SK-N-SH treated with all-trans-retinoic acid at 6 μM for 48 hours (cell line): ENCODE data around the gene OBSCN.

Experiments used
- BACH2 ChIP-seq: fragments of 250-450 bp; sonication (Bioruptor Pico); IDR thresholded peaks from 2 replicates; pipeline ENCODE4 v1.9.0; 2021; ENCODE audit warnings: mild to moderate bottlenecking, borderline replicate concordance
- CSDC2 ChIP-seq: fragments of 250-450 bp; sonication (Bioruptor Pico); IDR thresholded peaks from 2 replicates; pipeline ENCODE4 v1.5.0; 2020; ENCODE audit warnings: mild to moderate bottlenecking, moderate library complexity
- ISL1 ChIP-seq: fragments of 250-450 bp; sonication (Bioruptor Pico); IDR thresholded peaks from 2 replicates; pipeline ENCODE4 v2.1.2; 2022; ENCODE audit warnings: mild to moderate bottlenecking, moderate library complexity
- OSR1 ChIP-seq: fragments of 250-450 bp; sonication (Bioruptor Pico); IDR thresholded peaks from 2 replicates; pipeline ENCODE4 v1.8.0; 2022; ENCODE audit warnings: moderate library complexity, mild to moderate bottlenecking, inconsistent platforms
- PPARA ChIP-seq: fragments of 250-450 bp; sonication (Bioruptor Pico); IDR thresholded peaks from 2 replicates; pipeline ENCODE4 v1.5.0; 2020; ENCODE audit warnings: mild to moderate bottlenecking, borderline replicate concordance
- TCF4 ChIP-seq: fragments of 250-450 bp; sonication (Bioruptor Pico); IDR thresholded peaks from 2 replicates; pipeline ENCODE4 v1.8.0; 2021; ENCODE audit warnings: mild to moderate bottlenecking, moderate library complexity, borderline replicate concordance
- ZFP3 ChIP-seq: fragments of 250-450 bp; sonication (Bioruptor Pico); IDR thresholded peaks from 2 replicates; pipeline ENCODE4 v1.5.0; 2020; ENCODE audit warnings: mild to moderate bottlenecking, moderate library complexity
- ZNF565 ChIP-seq: fragments of 450-650 bp; formaldehyde crosslinking; conservative IDR thresholded peaks from 2 replicates; pipeline ENCODE4 v1.5.0; 2020; ENCODE audit warnings: low read depth, mild to moderate bottlenecking, moderate library complexity
- ZNF8 ChIP-seq: fragments of 450-650 bp; formaldehyde crosslinking; IDR thresholded peaks from 2 replicates; pipeline ENCODE4 v1.5.0; 2020; ENCODE audit warnings: mild to moderate bottlenecking, moderate library complexity
- TF ChIP-seq, protein P1 (sequence below): fragments of 250-450 bp; sonication (Bioruptor Pico); IDR thresholded peaks from 2 replicates; pipeline ENCODE4 v1.5.0; 2020; ENCODE audit warnings: mild to moderate bottlenecking, moderate library complexity
- TF ChIP-seq, protein P2 (sequence below): fragments of 250-450 bp; sonication (Bioruptor Pico); IDR thresholded peaks from 2 replicates; pipeline ENCODE4 v1.8.0; 2020; ENCODE audit warnings: mild to moderate bottlenecking, moderate library complexity, borderline replicate concordance
- TF ChIP-seq, protein P3 (sequence below): fragments of 250-450 bp; sonication (Bioruptor Pico); IDR thresholded peaks from 2 replicates; pipeline ENCODE4 v1.5.1; 2021; ENCODE audit warnings: mild to moderate bottlenecking, moderate library complexity

DNA sequence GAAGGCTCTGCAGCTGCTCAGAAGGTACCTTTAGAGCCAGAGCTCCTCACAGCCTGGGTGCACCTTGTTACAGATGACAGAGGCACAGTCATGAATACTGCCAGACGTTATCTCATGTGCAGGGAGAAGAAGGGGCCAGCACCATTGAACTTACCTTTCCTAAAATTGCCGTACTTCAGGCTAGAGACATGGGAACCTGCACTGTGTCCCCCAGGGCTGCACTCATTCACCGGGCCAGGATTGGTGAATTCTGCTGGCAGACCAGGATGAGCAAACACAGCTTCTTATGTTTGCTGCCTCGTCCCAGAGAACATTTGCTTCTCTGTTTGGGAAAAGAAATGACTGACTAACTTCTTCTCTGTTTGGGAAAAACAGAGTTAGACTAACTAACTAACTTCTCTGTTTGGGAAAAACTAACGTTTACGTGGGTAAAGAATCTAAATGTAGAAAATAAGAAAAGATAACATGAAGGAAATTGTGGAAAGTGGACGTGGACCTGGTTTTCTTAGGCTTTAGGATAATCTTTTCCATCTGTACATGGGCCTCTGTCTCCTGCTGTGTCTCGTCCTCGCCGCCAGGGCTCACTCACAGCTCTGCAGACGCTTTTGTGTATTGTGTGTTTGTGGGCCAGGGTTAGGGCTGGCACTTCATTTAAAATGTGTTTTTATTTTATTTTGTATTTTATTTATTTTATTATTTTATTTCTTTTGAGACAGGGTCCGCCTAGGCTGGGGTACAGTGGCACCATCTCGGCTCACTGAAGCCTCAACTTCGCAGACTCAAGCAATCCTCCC is 9.9 kb downstream of the OBSCN start:
- TF ChIP-seq BACH2 (CRISPR knock-in tag) = no peak
- no peak for TF ChIP-seq ZFP3
- TF ChIP-seq, protein P1, sequence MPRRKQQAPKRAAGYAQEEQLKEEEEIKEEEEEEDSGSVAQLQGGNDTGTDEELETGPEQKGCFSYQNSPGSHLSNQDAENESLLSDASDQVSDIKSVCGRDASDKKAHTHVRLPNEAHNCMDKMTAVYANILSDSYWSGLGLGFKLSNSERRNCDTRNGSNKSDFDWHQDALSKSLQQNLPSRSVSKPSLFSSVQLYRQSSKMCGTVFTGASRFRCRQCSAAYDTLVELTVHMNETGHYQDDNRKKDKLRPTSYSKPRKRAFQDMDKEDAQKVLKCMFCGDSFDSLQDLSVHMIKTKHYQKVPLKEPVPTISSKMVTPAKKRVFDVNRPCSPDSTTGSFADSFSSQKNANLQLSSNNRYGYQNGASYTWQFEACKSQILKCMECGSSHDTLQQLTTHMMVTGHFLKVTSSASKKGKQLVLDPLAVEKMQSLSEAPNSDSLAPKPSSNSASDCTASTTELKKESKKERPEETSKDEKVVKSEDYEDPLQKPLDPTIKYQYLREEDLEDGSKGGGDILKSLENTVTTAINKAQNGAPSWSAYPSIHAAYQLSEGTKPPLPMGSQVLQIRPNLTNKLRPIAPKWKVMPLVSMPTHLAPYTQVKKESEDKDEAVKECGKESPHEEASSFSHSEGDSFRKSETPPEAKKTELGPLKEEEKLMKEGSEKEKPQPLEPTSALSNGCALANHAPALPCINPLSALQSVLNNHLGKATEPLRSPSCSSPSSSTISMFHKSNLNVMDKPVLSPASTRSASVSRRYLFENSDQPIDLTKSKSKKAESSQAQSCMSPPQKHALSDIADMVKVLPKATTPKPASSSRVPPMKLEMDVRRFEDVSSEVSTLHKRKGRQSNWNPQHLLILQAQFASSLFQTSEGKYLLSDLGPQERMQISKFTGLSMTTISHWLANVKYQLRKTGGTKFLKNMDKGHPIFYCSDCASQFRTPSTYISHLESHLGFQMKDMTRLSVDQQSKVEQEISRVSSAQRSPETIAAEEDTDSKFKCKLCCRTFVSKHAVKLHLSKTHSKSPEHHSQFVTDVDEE (CRISPR knock-in tag) = no peak
- TF ChIP-seq, protein P2, sequence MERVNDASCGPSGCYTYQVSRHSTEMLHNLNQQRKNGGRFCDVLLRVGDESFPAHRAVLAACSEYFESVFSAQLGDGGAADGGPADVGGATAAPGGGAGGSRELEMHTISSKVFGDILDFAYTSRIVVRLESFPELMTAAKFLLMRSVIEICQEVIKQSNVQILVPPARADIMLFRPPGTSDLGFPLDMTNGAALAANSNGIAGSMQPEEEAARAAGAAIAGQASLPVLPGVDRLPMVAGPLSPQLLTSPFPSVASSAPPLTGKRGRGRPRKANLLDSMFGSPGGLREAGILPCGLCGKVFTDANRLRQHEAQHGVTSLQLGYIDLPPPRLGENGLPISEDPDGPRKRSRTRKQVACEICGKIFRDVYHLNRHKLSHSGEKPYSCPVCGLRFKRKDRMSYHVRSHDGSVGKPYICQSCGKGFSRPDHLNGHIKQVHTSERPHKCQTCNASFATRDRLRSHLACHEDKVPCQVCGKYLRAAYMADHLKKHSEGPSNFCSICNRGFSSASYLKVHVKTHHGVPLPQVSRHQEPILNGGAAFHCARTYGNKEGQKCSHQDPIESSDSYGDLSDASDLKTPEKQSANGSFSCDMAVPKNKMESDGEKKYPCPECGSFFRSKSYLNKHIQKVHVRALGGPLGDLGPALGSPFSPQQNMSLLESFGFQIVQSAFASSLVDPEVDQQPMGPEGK (CRISPR knock-in tag) = no peak
- TF ChIP-seq, protein P3, sequence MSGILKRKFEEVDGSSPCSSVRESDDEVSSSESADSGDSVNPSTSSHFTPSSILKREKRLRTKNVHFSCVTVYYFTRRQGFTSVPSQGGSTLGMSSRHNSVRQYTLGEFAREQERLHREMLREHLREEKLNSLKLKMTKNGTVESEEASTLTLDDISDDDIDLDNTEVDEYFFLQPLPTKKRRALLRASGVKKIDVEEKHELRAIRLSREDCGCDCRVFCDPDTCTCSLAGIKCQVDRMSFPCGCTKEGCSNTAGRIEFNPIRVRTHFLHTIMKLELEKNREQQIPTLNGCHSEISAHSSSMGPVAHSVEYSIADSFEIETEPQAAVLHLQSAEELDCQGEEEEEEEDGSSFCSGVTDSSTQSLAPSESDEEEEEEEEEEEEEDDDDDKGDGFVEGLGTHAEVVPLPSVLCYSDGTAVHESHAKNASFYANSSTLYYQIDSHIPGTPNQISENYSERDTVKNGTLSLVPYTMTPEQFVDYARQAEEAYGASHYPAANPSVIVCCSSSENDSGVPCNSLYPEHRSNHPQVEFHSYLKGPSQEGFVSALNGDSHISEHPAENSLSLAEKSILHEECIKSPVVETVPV (CRISPR knock-in tag) = no peak
- TF ChIP-seq OSR1 (CRISPR knock-in tag) = no peak
- no peak for TF ChIP-seq PPARA (CRISPR knock-in tag)
- TF ChIP-seq CSDC2 (CRISPR knock-in tag) = no peak
- TF ChIP-seq TCF4 (CRISPR knock-in tag) = no peak
- TF ChIP-seq ZNF8 (CRISPR knock-in tag) = no peak
- TF ChIP-seq ZNF565 (CRISPR knock-in tag) = no peak
- TF ChIP-seq ISL1 (CRISPR knock-in tag) = no peak
